HG03439 (cell line): ENCODE results near the gene PBRM1.

Experiments
- ATAC-seq: cut with Tn5 transposase; IDR thresholded peaks from one replicate; pipeline ENCODE4 v1.9.1; 2021; ENCODE audit warnings: mild to moderate bottlenecking, moderate library complexity; ENCODE audit not compliant: unreplicated experiment

Gene PBRM1

DNA sequence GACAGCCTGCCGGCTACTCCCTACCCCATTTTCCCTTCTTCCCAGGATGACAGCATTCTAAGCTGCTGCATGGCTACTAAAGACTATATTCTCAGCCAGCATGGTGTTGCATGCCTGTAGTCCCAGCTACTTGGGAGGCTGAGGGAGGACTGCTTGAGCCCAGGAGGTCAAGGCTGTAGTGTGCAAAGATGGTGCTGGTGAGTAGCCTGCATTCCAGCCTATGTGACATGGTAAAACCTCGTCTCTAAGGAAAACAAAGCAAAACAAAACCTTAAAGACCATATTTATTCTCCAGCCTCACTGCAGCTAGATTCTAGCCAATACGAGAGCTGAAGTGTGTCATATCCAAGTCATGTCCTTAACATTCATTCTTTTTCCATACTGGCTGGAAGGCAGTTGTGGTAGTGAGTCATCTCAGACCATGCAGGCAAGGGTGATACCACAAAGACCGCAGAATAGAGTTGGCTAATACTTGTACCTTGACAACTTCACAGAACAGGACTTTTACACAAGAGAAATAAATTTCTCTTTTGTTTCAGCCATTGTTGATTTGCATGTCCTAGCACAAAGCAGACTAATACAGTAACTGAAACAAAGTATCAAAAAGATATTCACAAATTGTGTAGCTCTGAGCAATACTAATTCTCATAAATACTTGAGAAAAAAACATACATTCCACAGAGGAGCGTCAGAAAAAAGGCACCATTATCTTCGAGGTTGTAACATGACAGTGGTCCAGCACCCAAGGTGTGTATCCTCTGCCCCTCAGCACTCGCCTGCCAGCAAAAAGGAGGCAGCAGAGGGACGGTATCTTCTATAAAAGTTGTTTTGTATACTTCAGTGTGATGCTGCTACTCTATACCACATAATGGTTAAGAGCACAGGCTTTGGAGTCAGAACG, 14.8 kb downstream of the PBRM1 start:
- peak; percentile 73 for ATAC-seq

- no peak for ATAC-seq
These were observed 22.6 kb downstream of the PBRM1 start for GRCh38 chr3:52663098-52663497.

DNA sequence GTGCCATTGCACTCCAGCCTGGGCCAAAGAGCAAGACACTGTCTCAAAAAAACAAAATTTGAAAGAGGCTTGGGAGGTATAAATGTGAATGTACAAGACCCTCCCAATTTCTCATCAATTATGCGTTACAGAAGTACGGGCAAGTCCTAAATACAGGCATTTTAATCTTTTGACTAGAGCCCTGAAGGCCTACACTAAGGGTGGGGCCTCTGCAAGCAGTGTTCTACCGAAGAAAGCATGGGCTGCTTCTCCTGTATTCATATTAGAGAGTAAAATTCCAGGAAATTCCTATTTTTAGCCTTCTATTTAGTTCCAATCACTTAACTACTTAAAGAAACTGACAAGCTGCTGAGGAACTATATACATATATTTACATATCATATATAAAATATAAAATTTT, 25.7 kb downstream of the PBRM1 start:
- no peak for ATAC-seq

GRCh38 chr3:52655895-52656294, 29.8 kb downstream of the PBRM1 start:
- ATAC-seq = no peak

DNA sequence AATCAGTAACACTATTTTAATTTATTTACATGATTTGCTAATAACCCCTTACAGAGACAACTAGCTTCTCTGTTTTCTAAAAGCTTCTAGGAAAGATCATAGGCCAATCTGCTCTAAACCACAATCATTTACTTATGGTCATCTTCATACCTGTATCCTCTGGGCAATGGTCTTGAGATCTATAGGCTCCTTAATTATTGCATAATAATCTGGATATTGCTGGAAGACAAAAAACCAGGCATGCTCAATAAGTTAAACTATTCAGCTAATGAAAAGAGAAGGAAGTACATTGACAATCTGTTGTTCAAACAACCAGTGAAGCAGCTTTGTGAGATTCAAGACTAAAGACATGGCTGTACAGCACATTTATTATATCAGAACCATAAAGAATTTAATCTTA, 34.1 kb downstream of the PBRM1 start:
- no peak for ATAC-seq

DNA sequence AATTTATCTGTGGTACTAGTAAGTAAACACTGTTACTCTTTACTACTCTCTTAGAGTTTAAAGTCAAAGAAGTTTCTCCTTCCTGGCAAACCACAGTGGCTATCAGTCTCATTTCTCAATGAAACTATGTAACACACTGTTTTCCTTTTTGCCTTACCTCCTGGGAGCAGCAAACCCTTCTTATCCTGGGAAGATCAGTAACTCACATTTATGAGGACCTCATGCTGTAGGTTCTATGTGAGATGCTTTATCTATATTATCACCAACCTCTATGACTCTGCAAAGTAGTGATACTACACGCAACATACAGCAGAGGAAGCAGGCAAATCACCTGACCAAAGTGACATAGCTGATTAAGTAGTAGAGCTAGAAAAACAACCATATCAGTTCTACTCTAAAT, 35.3 kb downstream of the PBRM1 start:
- no peak for ATAC-seq

GRCh38 chr3:52649461-52650210, 36.1 kb downstream of the PBRM1 start:
- ATAC-seq = no peak

GRCh38 chr3:52645549-52645948, 40.2 kb downstream of the PBRM1 start:
- ATAC-seq = no peak

DNA sequence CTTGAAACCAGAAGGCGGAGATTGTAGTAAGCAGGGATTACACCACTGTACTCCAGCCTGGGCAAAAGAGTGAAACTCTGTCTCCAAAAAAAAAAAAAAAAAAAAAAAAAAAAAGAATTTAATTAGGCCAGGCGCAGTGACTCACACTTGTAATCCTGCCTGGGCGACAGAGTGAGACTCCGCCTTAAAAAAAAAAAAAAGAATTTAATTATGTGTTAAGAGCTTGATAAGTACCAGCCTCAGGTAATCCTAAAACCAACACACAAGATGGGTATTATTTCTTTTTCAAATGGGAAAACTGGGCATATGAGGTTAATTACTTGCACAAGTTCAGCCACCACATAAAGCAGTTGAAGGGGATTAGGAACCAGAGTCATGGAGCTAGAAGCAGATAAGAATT, 49.0 kb downstream of the PBRM1 start:
- no peak for ATAC-seq

DNA sequence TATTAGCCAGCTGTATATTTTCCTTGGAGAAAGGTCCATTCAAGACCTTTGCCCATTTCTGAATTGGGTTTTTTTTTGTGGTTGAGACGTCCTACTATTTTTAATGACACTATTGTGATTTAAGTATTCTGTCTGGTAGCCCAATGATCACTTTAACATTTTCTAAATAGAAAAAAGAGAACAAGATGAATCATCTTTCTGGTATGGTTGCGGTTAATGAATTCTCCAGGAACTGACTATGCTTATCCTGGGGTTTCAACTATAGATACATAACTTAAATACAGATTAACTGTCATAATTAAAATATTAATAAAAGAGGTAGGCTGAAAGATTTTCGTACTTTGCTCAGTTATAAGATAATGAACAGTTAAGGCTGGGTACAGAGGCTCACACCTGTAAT, 51.9 kb downstream of the PBRM1 start:
- no peak for ATAC-seq

- ATAC-seq = no peak
These were observed 60.7 kb downstream of the PBRM1 start for GRCh38 chr3:52625041-52625440.

GRCh38 chr3:52623234-52623792, 62.4 kb downstream of the PBRM1 start:
- ATAC-seq = no peak

DNA sequence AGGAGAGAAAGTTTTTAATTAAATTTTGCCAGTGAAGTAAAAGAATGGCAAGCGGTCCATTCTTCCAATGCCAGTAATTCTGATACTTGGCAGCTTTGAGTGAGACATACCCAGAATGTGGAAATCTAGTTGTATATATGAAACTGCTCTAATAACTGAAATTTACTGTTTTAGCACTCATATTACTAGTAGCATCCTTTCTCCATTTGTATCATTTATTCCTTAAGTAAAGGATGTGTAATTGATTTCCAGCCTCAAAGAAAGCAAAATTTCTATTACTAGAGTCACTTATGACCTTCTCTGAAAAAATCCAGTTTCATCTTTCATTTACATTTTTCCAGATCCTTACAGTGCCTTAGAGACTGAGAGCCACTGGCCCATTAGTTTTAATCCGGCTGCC, 65.1 kb downstream of the PBRM1 start:
- ATAC-seq = no peak

DNA sequence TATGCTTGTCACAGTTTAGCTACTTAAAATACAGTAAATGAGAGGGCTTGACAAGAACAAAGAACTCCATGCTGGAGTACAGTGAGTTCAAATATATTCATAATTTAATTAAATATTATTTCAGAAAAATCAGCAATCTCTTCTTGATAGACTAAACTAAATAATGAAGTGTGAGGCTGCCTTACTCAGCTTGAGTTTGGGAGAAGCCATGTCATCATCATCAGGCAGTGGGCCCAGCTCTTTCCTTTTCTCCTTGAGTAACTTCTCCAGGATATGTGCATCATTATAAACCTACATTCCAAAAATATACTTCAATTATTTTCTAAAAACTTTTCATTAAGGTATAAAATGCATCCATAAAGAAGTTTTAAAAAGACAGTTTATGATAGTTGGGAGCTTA, 70.5 kb downstream of the PBRM1 start:
- no peak for ATAC-seq

DNA sequence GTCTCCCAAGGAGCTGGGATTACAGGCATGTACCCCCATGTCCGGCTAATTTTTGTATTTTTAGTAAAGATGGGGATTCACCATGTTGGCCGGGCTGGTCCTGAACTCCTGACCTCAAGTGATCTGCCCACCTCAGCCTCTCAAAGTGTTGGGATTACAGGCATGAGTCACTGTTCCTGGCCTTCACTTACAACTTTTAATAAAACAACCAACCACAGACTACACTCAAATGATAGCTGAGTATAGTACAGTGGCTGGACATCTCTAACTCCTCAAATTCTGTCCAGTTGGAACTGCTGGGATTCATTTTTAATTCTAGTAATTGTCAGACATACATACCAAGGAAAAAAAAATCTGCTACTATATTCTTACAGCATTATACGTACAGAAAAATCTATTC, 71.0 kb downstream of the PBRM1 start:
- ATAC-seq = no peak

DNA sequence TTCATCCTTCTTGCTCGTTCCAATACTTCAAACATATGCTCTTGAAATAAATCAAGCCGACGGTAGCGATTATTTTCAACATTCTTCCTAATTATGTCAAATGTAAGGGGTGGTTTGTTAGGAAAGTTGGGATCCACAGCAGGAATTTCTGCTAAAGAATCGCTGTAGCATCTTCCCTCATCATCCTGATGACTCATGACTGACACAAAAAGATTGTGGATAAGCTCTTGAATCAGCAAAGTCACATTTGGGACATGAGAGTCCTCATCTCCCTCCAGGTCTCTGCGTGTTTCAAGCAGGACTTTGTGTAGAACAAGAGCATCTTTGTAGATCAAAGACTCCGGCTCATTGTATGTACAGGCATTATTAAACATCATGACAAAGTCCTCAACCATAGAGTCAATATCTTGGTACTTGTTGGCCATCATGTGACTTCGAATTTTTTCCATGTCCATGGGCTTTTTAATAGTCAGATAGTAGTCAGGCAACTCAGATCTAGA, 76.3 kb downstream of the PBRM1 start:
- ATAC-seq = no peak

GRCh38 chr3:52608337-52608736, 77.4 kb downstream of the PBRM1 start:
- ATAC-seq = no peak

DNA sequence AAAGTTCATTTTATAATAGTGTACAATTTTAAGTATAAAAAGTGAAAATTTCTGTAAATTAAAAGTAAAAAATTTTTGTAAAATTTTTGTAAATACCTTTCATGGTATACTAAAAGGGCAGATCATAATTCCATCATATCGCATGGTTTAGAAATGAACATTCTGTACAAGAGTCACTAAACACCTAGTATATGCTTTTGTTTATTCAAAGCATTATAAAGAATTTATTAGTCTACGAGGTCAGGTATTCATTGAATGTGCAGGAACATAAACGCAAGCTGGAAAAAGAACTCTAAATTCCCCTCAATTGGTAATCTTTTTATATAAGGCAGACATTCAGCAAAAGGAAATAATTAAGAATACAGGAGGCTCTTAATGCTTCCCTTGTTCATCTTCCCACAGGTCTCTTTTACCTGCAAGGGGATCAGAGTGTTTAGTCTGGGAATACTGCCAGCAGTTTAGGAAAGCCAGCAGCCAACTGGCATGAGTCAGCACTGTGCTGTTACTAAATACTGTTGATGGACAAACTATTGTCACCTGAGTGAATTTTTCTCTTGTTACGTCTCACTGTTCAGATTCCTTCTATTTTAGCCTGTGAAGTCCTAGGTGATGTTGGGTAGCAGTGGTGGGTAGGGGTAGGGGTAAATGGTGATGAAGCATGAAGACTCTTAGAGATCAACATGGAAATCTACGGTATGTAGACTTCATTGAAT, 79.2 kb downstream of the PBRM1 start:
- ATAC-seq = no peak

DNA sequence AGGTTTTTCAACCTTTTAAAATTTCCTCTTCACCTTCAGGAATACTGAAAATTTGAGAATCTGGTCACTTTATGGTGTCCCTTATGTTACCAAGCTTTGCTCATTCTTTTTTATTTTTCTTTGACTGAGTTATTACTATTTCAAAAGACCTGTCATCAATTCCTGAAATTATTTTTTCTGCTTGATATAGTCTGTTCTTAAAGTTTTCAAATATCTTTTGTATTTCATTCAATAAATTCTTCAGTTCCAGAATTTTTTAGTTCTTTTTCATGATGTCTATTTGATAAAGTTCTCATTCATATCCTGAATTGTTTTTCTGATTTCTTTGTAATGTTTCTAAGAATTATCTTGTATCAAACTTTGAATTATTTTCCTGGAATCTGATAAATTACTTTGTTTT, 85.5 kb downstream of the PBRM1 start:
- ATAC-seq = no peak

GRCh38 chr3:52596658-52597265, 89.0 kb downstream of the PBRM1 start:
- ATAC-seq = no peak

DNA sequence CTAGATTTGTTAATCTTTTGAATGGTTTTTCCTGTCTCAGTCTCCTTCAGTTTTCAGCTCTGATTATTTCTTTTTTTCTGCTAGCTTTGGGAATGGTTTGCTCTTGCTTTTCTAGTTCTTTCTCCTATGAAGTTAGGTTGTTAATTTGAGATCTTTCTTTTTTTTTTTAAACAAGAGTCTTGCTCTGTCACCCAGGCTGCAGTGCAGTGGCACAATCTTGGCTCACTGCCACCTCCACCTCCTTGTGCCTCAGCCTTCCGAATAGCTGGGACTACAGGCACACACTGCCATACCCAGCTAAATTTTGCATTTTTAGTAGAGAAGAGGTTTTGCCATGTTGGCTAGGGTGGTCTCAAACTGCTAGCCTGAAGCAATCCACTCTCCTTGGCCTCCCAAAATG, 92.6 kb downstream of the PBRM1 start:
- no peak for ATAC-seq
